Hematopoietic multipotent progenitor cell treated with erythropoietin and hydrocortisone succinate and interleukin-3 and kit ligand, for 17 days (in vitro differentiated cells): Measurements from ENCODE around the gene GRM5.
"Not testable (repeated sequence)": the region's sequence is repeated elsewhere in the genome, so short reads cannot be mapped to it uniquely, and the experiment has no call there.

Experiments
- DNase-seq: peaks from one replicate; pipeline ENCODE4 v3.0.0-alpha.2; 2015; ENCODE audit warnings: low spot score

GRM5 gene

DNA sequence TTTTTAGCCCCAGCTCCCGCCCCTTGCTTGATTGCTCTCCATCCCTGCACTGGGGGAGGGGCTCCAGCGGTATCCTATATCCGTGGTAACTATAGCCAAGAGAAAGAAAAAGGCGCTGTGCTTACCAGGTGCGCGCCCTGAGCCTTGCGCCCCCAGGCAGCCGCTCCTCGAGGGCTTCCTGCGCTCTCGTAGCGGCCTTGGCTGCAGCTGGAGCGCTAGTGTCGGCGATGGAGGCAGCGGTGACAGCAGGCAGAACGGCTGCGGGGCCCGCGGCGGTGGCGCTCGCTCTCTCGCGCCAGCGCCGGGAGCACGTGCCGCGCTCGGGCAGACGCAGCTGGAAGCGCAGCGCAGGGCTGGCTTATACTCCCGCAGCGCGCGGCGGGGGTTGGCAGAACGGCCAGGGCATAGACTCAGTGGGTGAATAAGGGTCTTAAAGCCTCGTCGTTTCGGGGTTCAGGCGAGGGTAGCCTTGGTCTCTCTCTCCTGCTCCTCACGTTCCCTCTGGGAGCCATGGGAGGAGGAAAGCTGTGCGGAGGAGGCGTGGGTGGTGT lies at the start of gene GRM5:
GRM5 (minus strand) TSS at position 332 of the 551 bp plus-strand sequence. CDS start 18,110 bp downstream, outside the sequence.
- not testable (repeated sequence) for DNase-seq

DNA sequence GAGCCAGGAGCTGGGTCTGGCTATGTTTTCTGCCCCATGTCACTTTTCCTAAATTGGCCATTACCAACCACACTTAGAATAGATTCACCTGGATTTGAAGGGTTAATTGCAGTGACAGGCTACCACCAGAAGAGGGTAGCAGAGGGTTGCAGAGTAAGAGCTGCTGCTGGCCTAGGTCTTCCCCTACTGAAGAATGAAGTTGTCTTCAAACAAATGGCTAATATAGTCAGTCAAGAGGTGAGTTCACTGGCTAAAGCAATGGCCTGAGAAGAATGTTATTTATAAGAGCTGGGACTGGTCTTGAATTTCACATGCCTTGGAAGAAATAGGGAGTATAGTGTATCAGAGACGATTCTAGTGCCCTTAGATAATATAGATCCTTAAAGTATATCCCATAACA lies 32.2 kb upstream of the GRM5 start:
- DNase-seq: not testable (repeated sequence)

DNA sequence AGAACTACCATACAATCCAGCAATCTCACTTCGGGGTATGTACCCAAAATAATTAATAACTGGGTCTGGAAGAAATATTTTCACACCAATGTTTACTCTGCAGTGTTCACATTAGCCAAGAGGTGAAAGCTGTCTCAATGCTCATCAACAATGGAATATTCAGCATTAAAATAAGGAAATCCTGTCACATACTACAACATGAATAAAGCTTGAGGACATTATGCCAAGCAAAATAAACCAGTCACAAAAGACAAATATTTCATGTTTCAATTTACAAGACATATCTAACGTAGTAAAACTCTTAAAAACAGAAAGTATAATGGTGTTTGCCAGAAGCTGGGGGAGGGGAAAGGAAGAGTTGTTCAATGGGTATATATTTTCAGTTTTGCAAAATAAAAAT lies 28.0 kb upstream of the GRM5 start:
- not testable (repeated sequence) for DNase-seq

DNA sequence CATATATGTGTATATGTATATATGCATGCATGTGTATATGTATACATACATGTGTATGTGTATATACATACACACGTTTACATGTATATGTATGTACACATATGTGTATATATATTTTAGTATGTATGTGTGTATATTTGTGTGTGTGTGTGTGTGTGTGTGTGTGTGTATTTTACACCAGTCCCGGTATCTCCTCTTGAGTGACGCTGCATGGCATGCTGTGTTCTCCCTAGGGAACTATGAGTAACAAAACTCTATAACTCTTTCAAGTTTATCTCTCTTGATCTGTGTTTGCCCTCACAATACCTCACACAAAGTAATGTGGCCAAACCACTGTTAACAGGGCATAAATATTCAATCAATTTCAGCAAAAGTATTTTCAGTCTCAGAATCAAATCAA lies 19.2 kb upstream of the GRM5 start:
- not testable (repeated sequence) for DNase-seq

DNA sequence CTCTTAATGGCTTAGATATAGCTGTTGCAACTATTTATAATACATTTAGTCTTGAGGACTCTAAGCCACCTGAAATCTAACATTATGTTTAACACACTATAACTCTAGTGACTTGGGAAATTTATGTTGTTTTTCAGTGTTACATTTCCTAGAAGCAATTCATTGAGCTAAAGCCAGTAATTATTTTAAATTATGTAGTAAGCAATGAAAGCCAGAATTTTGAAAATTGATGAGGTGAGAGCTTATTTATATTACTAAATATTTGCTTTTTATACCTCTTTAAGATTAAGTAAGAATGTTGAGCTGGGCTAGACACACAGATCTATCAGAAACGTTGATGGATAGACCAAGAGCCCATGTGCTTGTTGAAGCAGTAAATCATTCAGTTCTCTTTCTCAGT lies 5.1 kb upstream of the GRM5 start:
- not testable (repeated sequence) for DNase-seq

DNA sequence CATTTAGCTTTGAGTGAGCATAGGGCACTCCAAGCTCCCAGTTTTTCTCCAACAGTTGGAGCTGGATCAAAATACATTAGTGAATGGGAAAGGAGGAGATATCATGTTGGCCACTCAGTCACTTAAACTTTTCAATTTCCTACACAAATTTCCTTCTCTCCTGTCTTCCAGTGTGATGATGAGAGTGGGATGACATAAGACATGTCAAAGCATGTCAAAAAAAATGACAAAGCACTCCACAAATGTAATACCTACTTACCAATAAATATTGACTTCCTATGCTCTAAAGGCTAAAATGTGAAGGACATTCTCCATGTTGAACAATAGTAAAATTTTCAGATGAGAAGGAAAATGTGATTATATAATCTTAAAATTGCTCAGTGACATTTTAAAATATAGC lies 1.5 kb upstream of the GRM5 start:
- no peak for DNase-seq

DNA sequence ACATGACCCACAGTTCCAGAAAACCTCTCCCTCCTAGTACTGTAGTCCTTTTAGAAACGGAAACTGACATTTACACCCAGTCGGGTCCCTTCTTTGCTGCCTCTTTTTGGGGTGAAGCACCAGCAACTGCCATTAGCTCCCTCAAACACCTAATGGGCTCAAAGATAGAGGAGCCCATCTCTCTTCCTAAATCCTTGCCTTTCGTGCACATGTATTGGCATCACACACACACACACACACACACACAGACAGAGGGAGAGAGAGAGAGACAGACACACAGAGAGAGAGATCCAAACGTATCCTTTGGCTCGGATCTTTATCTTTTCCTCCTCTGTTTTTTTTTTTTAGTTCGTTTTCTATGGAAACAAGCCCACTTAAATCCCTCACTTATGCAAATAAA lies 716 bp downstream of the GRM5 start:
- no peak for DNase-seq

DNA sequence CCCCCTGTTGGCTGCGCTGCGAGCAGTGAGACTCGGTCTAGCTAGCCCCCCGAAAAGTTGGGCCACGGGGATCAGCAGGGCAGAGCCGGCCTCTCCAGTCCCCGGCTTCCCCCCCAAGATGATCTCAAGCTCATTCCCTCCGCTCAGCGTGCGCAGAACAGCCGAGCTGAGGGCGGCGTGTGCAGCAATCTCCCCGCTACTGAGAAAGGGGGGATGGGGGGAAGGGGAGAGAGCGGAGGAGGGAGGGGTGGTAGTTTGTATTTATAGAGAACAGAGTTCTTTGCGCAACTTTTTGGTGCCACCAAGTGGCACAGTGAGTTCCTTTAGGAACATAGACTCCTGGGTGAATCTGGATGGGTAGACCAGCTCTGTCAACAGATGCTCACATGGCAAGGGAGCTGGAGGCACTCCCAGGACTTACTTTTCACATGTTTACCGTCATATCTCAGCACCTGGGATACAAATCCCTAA lies 2.3 kb downstream of the GRM5 start:
- not testable (repeated sequence) for DNase-seq

DNA sequence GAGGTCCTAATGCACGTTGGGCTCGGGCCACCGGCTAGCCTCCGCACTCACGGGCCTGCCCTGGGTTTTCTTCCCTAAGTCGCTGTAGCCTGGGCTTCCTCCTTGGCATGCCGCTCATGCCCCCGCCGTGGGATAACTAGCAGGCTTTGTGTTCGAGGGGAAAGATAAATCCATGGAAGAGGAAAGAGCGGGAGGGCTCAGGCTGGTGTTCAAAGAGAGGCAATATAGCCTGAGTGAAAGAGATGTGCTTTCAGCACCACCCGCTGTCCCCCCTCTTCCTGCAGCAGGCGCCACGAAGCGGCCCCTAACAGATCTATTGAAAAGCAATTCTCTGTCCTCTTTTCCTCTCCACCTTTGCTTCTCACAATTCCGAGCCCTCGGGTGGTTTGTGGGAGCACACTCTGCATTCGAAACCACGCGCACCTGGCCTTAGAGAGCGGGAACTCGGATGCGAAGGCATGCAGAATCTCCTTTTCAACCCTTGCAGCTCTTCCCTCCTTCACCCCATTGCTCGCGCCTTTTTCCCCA lies 2.9 kb downstream of the GRM5 start:
- DNase-seq: not testable (repeated sequence)

DNA sequence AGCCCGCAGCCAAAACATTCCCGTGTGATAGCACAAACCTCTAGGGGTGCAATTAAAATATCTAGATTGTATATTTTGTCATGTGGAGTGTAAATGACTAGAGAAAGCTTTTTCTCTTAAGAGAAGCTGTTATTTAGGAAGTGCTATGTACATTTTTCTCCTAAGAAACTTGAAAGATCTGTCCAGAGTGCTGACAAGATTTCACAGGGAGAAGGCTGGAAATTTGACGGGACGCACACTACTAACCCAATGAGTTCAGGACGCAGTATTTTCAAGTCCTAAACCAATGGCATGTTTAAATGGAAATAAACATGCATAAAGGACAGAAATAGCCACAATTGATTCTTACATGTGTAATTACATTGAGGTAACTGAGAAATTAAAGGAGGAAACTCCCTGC lies 3.9 kb downstream of the GRM5 start:
- DNase-seq: not testable (repeated sequence)

DNA sequence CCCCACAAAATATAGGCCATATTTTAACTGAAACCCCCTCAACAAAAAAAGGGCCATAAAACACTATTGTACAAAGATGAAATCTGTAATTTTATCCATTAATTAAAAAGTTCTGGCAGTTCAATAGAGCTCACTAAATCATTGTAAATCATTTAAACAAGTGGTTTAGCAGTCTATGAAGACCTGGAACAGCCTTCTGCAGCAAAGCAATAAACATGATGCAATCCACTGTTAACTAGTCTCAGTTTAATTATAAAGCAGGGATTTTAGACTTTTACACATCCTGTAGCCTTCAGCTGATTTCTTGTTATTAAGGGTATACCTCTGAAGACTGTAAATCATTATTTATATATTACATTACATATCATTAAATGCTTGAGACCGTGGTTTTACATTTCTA lies 8.4 kb downstream of the GRM5 start:
- not testable (repeated sequence) for DNase-seq

DNA sequence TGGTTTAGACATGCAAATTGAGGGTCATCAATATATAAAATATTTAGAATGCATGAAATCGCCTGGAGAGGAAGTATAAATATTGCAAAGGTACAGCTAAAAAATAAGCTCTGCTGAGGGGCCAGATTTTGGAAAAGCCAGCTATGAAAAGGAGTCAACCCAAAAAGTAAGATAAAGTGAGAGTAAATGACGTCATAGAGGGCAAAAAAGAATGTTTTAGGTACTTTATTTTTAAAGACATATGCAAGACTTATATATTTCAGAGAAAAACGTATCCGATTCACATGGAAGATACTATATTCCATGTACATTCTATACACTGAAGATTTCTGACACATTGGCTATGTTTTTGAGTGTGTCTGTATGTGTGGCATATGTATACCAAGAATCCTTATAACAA lies 13.6 kb downstream of the GRM5 start:
- DNase-seq: no peak

DNA sequence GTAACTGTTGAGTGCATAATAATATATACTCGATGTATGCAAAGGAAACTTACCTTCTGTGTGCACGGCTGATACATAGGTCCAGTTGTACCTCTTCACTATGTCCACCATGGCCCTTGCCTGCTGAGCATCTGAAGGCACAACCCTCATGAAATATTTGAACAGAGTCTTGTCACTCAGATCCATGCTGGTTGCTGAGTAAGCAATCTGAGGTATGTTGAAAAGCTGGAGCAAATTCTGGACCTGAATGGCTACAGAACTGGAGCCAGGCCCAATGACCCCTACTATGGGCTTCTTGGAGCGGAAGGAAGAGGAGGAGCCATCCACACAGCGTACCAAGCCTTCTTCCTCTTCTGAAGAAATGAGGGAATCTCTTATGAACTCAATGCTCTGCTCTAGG lies 18.6 kb downstream of the GRM5 start:
- DNase-seq: not testable (repeated sequence)

DNA sequence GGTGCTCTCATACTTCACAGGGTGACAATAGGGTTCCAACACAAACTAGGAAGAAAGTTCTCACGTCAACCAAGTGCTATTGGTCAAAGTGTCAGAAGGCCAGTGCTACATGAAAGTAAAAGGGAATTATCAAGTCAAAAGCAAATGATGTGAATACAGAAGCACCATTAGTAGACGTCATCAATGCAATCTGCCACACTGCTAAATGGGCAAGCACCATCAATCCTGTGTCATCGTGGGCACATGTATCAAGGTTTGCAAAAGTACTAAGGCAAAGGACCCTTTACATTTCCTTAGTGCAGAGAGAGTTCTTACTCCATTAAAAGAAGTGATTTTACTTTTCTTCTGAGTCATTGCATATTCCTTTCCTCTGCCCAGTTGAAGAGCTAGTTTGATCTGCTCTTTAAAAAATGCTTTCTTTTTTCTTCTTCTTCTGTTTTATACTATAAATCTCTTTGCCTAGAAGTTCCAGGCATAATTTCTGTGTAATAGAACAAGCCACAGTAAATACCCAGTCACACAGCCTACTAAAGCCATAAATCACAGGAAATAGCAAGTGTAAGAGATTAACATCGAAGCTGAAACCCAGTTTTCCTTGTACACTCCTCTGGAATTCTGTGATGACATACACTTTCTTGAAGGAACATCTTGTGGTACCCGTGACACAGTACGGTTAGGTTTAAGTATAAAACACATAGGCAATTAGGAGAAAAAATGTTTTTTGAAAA lies 21.8 kb downstream of the GRM5 start:
- not testable (repeated sequence) for DNase-seq

DNA sequence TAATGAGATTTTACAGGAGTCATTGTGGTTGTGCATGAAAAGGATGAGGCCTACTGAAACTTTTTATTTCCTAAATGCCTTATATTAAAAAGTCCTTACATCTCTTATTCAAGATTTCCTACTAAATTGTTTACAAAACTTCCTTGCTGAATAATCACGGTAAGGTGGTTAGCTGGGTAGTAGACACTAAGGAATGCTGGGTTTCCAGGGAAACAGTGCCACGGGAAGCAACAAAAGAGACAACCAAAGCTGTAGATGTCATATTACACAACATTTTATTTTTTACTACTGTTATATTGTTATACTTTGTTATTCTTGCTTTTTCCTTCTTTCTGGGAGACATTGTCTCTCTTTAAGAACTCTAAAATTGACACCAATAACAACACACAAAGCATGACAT lies 36.1 kb downstream of the GRM5 start:
- DNase-seq: not testable (repeated sequence)

DNA sequence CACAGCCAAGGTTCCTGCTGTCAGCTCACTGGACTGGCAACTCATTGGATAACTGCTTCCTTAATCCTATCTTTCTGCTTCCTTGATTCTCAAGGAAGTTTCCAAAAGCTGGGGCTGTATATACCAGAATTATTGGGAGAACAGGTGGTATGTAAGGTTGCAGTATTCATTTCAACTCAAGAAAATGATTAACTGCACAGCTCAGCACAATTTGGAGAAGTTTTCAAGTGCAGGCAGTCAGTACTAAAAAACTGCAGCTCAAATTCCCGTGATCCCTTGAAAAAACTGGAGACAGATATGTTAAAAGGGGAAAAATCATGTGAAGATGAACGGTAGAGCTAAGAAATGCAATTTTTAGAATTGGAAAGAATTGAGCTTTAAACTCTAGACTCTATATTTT lies 44.4 kb downstream of the GRM5 start:
- DNase-seq: no peak

DNA sequence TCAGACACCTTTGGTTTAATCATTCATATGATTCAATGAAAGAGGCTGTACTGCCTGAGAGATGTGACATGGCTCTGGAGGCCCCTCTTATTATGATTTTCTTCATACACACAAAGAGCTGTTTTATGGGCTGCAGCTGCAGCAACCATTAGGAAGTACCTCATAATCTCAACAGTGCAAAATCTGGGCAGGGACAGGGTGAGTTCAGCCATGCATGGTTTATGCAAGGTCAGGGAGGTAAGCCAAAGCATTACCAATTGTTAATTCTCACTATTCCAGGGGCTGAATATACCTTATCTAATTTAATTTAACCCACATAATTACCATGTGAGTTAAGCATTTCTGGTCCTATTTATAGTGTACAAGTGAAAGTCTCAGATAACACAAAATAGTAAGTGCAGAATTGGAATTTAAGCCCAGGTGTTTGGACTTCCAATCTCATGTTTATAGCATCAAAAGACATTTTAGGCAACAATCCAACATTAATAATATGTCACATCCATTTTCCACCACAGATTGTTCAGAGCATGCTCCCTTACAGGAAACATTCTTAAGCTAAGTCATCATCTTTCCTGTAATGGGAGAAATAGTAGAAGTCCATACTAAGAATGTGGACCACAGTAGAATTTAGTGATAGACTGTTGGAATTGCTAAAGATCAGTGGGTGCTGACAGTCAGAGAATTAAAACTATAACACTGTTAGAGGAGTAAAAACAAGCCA lies 45.8 kb downstream of the GRM5 start:
- DNase-seq: not testable (repeated sequence)

DNA sequence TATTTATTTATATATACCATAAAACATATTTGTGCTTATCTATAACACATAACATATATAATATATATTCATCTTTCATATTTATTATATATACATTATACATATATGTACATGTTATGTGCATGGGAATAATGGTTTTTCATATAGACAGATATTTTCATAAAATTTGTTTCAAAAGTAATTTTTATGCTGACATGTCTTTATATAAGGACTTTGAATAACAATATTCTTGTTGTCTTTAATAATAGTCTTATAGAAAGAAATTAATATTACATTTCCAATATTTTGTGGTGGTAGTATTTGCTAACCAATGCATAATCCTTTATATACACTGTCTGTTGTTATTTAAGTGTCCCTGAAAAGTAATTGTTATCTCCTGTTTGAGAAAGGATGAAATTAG lies 49.6 kb downstream of the GRM5 start:
- DNase-seq: no peak

DNA sequence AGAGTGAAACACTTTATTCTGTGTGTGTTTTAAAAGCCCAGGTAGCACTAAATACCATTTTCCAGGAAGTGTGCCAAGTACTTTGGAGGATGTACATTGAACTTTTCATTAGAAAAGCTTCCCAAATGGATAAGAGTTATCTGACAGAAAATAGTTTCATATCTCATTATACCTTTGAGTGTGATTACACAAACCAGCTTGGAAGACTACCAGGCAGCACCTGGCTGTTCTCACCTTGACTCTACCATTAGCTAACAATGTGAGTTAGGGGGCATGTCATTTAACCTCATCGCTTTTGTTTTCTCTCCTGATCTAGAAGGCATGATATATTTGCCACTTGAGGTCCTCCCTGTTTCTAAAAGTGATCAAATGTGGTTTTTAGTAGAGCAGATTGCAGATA lies 50.2 kb downstream of the GRM5 start:
- DNase-seq: no peak

DNA sequence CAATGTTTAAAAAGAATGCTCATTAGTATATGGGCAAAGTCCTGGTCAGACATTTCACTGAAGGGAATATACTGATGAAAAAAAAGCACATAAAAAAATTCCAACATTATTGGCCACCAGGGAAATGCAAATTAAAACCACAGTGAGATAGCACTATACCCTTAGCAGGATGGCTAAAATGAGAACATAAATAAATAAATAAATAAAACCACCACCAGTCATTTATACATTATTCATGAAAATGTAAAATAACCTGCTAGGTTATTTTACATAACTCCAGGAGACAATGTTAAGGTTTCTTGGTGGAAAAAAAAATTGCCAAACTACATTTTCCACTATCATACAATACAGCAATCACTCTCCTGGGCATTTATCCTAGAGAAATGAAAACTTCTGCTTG lies 64.9 kb downstream of the GRM5 start:
- not testable (repeated sequence) for DNase-seq

DNA sequence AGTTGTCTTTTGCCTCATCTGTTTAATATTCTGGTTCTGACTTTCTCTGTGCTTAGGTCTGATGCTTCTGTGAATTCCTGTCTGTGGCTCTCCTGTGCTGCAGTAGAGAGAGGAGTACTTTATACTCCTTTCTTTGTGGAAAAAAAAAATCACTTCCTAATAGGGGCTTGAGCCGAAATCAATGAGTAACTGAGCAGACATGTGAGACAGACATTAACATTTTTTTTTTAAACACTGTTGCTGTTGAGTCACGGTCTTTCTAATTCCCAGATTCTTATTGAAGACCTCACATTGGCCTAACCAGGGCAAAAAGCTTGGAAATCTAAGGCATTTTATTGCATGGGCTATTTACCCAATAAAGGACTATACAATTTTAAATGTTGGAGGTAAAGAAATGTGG lies 86.1 kb downstream of the GRM5 start:
- no peak for DNase-seq

DNA sequence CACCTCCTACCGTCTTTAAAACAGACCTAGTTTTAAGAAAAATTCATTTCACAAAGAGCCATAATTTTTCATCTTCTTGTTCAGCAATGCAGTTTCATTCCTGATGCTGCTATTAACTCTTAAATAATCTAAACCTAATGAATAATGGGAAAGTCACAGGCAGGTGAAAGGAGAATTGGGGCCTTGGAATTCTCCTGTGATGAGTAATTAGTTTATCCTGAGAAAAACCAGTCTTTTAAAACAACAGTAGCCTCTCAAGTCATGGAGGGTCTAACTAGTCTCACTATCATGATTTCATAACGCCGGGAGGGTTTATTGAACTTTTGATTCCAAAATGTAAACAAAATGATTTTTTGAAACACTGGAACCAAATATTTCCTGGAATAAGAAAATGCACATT lies 86.8 kb downstream of the GRM5 start:
- DNase-seq: not testable (repeated sequence)

DNA sequence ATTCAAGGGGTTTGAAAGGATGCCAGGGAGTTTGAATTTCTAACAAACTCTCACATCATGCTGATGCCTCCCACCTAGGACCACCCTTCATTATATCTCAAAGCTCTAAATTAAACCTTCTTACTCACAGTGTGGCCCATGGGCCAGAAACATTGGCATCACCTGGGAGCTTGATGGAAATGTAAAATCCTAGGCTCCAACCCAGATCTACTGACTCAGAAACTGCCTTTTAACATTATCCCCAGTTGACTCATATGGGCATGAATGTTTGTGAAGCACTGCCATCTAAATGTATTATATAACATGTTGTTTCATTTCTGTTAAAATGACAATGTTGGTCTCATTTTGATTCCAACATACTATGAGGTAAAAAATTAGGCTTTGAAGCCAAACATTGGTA lies 90.3 kb downstream of the GRM5 start:
- DNase-seq: not testable (repeated sequence)
